ENCODE measurements around the gene ARRDC3.

The ARRDC3 gene

DNA sequence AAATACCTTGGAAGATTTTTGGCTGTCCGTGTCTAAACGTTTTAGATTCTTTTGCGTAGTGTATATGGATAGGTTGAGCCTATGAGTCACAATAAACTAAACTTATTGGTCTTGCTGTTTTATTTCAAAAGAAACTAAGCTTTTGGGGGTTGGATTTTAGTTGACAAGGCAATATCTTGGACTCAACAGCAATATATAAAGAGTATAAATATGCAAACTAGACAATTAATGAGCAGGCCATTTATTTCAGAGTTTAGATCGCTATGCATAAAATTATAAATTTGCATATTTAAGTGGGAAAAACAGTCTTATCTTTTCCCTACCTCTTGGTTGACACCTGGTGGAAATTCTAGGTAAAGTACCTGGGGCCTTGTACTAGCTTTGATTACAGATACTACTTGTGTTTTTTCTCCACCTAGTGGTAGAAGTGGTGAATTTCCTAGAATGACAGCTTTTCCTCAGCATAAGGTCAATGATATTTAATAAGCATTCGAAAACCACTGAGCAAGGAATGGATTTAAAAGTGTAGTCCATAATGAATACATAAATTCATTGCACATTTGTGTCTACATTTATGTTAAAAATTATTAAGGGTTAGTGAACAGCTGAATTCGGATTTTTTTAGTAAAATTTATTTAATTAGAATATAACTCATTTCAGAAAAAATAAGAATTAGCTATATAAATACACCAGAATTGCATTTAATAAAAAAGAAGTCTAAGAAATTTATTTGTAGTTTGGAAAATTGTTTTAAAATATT lies 1.7 kb upstream of the ARRDC3 start:
- DNase-seq (ENCODE audit: low spot score), result peak; percentile 85

DNA sequence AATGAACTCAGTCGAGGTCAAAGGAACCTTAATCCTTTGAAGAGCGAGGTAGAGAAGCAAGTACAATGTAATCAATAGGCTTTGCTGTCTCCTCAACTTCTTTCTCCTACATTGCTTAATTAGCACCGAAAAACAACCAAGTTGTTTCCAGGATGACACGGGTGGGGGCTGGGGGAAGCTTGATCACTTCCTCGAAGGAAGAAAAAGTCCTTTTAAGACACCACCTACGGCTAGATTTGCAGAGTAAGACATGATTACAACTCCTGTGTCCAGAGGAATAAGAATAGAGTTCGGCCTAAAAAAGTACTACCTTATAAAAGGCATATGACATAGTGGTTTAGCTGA lies 811 bp upstream of the ARRDC3 start:
- peak; percentile 3 for DNase-seq (ENCODE audit: low spot score)

DNA sequence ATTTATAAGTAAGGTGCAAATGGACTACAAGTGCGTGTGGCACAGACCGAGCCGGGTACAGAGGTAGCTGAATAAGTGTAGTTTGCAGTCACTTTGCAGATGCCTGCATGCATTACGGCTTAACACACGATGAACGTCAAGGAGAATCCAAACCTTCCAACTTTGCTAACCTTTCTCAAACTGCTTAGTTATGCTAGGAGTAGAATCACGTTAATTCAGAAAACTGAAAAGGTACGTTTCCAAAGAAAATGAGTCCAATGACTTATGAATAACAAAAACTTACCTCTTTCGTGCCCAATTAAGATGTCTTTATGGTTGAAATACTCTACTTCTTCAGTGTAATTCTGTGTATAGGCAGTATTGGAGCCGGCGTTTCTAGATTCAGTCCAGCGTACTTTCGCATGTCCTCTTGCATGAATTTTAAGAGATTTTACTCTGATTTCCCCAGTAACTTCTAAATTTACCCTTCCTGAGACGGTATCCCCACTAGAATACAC lies 539 bp downstream of the ARRDC3 start:
- peak; percentile 43 for DNase-seq (ENCODE audit: low spot score)

DNA sequence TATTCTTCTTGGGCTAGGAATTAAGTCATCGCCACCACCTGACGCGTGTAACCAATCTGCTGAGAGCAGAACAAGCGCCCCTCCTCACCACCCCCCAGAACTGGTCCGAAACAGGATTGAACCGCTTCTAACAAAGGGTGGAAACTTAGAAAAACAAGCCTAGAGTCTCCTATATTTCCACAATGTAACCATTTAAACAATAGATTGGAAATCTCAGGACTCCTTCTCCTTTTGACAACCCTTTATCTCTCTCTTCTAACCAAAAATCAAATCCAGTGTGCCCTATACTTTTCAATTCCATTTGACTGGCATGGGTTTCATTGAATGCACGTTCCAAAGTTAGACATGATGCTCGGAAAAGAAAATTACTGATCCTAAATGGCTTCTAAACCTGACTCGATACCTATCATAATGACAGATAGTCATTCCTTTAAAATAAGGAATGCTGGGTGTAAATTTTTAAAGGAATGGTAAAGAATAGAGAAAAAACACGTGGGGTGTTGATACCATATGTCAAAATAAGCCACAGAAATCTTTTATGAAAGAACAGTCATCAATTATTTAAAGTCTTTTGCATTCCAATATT lies 1.2 kb downstream of the ARRDC3 start:
- DNase-seq (ENCODE audit: low spot score), result peak; percentile 88

DNA sequence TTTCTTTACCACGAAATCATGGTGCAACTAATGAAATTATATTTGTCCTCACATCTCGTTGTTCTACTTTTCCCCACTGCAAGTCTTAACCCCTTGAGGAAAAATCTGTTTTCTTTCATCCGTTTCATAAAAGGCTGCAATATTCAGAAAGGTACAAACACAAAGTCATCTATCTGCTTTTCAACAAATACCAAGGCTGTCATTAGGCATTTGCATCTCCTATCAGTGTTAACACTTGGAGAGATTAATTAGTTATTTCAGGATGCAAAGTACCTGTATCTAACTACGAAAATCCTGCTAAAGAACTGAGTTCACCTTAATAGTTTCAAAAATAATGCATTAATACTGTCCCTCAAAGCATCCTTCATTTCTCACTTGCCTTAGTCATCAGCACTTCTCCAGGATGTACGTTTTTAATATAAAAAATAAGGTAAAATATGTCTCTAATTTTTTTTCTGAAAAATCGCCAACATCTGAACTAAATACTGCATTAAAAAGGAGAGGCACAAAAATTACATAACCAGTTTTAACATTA lies 1.8 kb downstream of the ARRDC3 start:
- DNase-seq (ENCODE audit: low spot score), result no peak

DNA sequence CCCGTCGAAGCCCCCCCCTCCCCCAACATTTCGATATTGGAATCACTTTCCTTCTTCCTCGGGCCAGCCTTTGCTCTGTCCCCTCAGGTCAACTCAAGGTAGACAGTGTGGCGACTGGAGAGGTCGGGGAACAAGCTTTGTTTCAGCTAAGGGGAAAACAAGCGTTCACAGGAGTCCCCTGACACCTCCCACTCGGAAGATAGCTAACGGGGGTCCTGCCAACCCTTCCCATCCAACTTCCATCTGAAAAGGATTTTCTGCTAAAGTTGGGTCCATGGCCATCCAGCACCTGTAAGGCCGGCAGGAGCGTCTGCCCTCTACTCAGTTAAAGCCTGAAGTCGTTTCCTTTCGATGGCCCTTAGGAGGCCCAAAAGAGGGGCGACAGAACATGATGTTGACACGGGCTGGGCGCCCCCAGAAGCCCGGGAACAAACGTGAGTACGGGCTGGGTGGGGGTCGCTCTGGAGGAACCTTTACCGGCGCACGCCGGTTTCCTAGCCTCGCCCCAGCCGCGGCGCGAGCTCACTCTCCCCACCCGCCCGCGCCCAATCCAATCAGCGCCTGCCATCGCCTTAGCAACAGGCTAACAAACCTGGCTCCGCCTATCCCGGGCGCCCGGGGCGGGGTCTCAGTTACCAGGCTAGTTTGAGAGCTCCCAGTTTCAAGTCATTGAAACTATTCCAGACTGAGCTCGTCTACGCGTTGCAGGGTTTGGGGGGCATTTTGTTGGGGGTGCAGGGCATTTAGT lies 2.5 kb downstream of the ARRDC3 start:
- DNase-seq (ENCODE audit: low spot score), result peak; percentile 98

DNA sequence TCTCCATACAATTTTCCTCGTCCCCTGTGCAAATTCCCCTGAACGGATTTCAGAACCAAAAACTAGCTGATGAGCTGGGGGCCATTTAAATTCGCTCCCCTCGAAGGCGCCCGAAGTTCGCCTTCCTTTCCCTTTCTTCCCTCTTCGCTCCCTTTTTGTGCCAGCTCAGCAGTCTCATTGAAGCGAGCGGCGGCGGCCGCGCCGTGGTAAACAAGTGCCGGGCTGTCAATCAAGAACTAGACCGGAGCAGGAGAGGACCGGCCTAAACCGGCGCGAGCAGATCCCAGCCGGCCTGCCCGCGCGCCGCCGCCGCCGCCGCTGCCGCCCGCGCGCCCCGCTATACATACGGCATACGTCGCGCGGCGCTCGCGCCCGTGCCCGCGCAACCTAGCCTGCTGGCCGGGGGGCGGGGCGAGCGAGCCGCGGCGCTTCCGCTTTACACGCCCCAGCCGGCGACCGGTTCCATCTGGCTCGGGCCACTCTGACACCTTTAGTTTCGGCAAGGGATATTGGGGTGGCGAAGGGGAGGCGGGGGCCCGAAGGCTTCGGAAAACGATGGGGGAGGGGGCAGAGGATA lies 3.1 kb downstream of the ARRDC3 start:
- peak; percentile 96 for DNase-seq (ENCODE audit: low spot score)

DNA sequence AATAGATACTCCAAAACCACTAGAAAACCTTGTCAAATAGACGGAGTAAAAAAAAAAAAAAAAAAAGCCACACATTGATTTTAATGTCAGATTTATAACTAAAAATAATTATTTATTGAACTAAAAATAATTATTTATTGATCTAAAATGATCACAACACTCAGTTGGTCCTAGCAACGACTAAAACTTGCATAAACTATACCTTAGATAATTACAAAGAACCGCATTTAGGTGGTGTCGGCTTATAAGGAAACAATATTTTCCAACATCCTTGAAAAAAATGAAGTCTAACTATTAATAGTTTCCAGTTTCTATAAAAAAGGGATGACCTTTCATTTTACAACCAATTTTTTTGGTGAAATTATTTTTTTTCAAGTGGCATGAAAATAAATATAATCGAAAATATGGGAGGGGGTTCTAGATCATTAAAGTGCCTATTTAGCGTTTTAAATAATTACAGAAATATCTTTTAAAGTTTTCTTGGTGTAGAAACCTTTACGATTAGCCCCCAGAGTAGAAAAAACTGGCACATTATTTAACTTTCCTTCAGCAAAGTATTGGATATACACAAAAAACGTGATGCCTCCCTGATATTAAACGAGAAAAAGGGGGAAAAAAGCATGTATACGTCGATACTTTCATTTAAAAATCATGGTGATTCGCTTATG lies 3.7 kb downstream of the ARRDC3 start:
- no peak for DNase-seq (ENCODE audit: low spot score)

DNA sequence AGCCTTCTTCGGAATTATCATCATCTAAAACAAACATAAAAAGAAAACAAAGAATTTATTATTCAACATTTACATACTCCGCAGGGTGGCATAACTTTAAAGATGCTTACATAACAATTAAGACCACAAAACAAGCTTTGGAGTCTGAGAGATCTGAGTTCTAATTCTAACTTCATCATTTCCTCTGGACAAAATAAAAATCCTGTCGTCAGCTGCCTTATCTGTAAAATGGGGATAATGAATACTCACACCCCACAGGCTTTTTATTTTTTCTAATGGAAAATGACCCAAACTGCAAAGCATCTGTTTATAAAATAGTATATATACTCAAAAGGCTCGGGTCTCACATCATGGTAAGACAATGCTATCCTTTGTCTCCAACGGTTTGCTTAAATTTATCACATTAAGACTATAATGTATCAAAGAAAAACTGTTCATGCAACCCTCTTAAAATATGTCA lies 4.3 kb downstream of the ARRDC3 start:
- DNase-seq (ENCODE audit: low spot score), result no peak

DNA sequence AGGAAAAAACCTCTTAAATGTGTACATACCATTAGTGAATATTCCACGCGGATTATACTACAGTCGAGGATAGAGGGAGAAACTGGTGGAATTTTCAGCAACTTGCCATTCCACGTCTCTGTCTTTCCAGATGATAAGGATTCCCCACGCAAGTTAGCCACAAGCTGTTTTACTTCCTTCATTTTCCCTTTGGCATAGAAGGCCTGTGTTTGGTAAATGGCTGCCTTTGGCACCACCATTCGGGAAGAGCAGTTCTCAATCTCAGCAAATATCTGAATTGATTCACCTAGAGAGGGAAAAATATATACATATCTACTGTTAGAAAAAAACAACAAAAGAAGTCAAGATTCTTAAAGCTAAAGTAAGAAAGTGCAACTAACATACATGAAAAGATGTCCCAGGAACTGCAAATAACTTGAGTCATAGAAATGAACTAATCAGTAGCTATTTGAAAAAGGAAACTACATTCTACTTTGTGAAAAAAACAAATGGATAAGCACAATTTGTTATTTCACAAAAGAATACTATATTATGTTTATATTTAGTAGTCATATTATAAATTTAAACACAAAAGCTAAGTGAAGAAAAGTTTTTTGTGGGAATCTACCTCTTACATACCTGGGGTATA lies 8.1 kb downstream of the ARRDC3 start:
- DNase-seq (ENCODE audit: low spot score), result no peak

DNA sequence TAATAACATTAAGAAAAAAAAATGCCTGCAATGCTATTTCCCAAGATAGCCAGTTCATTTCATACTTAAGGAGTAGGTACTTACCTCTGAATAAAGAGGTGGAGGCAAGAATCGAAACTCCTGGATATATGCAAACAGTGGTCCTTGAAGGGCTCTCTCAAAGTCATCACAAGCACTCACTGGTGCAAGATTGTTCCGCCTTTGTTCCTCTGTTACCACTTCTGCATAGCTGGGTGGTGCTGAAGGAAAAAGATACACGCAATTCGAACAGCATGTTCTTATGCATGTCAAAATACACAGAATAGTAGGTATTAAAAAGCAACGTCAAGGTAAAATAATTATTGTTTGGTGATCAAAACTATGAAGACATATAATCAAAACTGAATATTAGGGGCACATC lies 9.5 kb downstream of the ARRDC3 start:
- DNase-seq (ENCODE audit: low spot score), result no peak

DNA sequence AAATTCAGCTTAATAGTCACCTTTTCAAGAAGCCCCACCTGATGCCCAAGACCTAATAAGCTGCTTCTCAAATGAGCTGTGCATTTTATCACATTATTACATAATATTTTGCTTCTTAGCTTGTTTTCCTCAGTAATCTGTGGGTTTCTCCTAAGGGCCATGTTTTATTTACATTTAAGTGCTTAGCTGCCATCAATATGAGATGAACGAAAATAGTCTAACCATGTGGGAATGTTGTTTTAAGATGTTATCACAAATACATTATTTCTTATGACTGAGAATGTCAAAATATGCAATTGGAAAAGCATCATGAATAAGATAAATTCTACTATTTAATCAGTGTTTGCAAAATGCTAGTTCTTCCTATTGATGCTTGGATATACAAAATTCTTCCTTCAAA lies 10.1 kb downstream of the ARRDC3 start:
- DNase-seq (ENCODE audit: low spot score), result no peak

DNA sequence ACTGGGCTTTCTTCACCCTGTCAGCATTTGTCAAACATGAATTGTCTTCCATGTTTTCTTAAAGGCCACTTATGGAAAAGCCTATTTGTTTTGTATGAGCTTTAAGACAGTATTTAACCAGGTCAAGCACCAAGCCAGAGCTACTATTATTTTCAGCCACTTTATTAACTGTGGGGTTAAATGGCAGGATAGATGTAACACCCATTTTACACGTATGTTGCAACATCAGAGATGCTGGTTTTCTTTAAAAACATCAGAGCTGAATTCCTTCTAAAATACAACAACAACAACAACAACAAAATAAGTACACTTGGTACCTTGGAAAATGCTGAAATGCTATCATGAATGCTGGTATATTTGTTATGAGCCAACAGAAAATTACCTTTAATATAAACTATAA lies 13.6 kb downstream of the ARRDC3 start:
- no peak for DNase-seq (ENCODE audit: low spot score)

DNA sequence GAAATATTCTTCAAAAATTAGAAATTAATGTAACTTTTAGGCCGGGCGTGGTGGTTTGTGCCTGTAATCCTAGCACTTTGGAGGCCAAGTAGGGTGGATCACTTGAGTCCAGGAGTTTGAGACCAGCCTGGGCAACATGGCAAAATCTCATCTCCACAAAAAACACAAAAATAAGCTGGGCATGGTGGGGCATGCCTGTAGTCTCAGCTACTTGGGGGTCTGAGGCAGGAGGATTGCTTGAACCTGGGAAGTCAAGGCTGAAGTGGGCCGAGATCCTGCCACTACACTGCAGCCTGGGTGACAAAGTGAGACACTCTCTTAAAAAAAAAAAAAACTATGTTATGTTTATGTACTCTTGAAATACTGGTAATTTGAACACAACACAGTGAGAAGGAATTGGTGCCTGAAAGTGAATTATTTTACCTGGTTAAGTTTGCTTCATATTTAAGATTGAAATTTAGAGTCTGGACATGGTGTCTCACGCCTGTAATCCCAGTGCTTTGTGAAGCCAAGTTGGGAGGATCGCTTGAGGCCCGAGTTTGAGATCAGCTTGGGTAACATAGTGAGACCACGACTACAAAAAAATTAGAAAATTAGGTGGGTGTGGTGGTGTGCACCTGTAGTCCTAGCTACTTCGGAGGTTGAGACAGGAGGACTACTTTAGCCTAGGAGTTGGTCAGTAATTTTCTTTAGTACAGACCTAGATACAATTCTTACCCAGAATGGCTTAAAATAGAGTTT lies 15.0 kb downstream of the ARRDC3 start:
- no peak for DNase-seq (ENCODE audit: low spot score)

DNA sequence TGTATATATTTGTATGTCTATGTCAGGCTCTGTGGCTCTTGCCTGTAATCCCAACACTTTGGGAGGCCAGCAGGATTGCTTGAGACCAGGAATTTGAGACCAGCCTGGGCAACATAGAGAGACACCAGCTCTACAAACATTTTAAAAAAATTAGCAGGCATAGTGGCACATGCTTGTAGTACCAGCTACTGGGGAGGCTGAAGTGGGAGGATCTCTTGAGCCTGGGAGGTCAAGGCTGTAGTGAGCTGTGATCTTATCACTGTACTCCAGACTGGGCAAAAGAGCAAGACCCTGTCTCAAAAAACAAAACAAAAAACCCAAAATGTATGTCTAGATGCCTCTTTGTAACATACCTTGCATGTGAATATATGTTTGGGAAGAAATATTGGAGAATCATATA lies 15.8 kb downstream of the ARRDC3 start:
- no peak for DNase-seq (ENCODE audit: low spot score)

DNA sequence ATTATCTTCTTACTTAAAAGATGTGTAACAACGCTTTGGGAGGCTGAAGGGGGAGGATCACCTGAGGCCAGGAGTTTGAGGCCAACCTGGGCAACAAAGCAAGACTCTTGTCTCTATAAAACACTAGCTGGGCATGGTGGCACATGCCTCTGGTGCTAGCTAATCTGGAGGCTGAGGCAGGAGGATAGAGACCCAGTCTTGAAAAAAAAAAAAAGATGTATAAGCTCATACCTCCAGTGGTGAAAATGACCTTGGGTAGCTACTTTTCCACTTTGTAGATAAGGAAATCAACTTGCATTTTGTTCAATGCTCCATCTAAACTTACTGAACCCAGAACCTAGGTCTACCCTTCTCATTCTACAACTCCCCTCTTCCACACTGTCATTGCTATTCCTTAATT lies 16.6 kb downstream of the ARRDC3 start:
- DNase-seq (ENCODE audit: low spot score), result no peak

DNA sequence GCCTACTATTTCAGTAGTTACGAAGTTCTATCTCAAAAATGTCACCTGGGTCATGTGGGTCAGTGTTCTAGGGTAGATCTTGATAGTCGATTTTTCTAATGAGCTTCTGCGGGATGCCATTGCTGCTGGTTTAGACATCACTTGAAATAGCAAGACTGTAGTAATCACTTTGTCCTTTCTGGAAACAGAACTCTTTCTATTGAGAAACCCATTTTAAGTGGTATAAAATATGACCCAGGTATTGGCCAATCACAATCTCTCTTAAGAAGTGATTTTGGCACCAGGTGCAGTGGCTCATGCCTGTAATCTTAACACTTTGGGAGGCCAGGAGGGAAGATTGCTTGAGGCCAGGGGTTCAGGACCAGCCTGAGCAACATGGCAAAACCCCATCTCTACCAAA lies 17.6 kb downstream of the ARRDC3 start:
- no peak for DNase-seq (ENCODE audit: low spot score)

DNA sequence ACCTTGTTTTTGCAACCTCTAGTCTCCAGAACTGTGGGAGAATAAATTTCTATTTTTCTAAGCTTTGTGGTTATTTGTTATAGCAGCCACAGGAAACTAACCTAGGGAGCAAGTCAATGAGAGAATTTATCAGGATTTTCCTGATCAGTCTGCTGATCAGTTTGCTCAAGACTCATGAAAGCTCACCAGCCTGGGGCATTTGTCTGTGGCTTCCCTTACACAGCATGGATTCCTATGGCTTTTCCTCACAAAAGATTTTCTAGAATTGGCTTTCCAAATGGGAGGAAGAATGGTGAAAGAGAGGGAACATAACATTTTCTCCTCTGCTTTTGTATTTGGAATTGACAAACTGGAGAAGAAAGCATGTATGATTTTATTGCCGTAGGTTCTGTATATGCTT lies 20.2 kb downstream of the ARRDC3 start:
- no peak for DNase-seq (ENCODE audit: low spot score)

DNA sequence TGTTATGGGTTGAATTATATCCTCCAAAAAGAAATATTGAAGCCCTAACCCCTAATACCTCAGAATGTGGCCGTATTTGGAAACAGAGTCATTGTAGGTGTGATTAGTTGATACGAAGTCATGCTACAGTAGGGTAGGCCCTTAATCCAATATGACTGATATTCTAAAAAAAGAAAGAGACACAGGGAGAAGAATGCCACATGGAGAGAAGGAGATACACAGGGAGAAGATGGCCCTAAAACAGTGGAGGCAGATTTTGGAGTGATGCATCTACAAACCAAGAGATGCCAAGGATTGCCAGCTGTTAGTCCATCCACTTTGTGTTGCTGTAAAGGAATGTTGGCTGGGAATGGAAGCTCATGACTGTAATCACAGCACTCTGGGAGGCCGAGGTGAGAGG lies 21.3 kb downstream of the ARRDC3 start:
- DNase-seq (ENCODE audit: low spot score), result no peak

DNA sequence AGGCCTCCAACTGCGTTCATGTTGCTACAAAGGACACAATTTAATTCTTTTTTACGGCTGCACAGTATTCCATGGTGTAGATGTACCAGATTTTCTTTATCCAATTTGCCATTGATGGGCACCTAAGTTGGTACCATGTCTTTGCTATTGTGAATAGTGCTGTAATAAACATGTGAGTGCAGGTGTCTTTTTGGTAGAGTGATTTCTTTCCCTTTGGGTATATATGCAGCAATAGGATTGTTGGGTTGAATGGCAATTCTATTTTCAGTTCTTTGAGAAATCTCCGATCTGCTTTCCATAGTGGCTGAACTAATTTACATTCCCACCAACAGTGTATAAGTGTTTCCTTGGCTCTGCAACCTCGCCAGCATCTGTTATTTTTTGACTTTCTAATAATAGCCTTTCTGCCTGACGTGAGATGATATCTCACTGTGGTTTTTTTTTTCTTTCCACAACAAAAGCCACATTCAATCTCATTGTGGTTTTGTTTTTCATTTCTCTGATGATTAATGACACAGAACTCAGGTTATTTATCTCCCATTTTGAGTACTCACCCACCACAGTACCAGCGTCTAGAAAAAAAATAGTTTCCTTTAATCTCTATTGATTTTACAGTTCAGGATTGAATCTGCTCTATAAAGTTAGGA lies 21.9 kb downstream of the ARRDC3 start:
- peak; percentile 8 for DNase-seq (ENCODE audit: low spot score)
